Right lobe of liver (tissue), 6 donors: Measurements from ENCODE around the gene RTKN. TPM values are rescaled to one million over a fixed set of nuclear protein-coding genes. Genes with fewer than 3 reads are reported as not detected.
A peak's percentile ranks its signal among the peaks of the same experiment; 100 is the strongest.

Experiments
- ATAC-seq, 4 donors: fragments of 200-7000 bp; cut with Tn5 transposase; one replicate each; pipeline ENCODE4 v1.9.1; 2020; ENCODE audit warnings: mild to moderate bottlenecking in 4 of 4, moderate library complexity in 4 of 4
- DNase-seq, 3 donors: peaks; one replicate each; pipeline ENCODE4 v3.0.0-alpha.2; 2020
- H3K27ac ChIP-seq, 3 donors: fragments of 200-600 bp; one replicate each; pipeline ENCODE4 v1.8.0; 2022
- H3K27me3 ChIP-seq, 2 donors: fragments of 200-600 bp; one replicate each; pipeline ENCODE4 v1.8.0; 2022
- H3K36me3 ChIP-seq, 4 donors: fragments of 200-600 bp; sonication (generic) in 1 of 4; one replicate each; pipeline versions ENCODE4 v1.5.1 to v1.8.0; 2017 to 2022; ENCODE audit warnings: control low read depth in 1 of 4
- H3K4me1 ChIP-seq, 4 donors: fragments of 200-600 bp; sonication (generic) in 1 of 4; one replicate each; pipeline versions ENCODE4 v1.5.1 to v1.8.0; 2017 to 2022; ENCODE audit warnings: control low read depth in 1 of 4
- H3K4me3 ChIP-seq, 3 donors: fragments of 200-600 bp; one replicate each; pipeline ENCODE4 v1.8.0; 2022
- H3K9me3 ChIP-seq, 4 donors: fragments of 200-600 bp; sonication (generic) in 1 of 4; one replicate each; pipeline versions ENCODE4 v1.5.1 to v1.8.0; 2017 to 2022; ENCODE audit warnings: control low read depth in 1 of 4
- POLR2A ChIP-seq: fragments of 450-650 bp; IDR thresholded peaks from one replicate; pipeline ENCODE4 v1.6.1; 2017; ENCODE audit warnings: antibody characterized with exemption, mild to moderate bottlenecking
- WGBS: methylation state at CpG from one replicate; pipeline ENCODE4 v1.1.6; 2018; ENCODE audit warnings: low coverage, low lambda C conversion rate; ENCODE audit not compliant: insufficient coverage; ENCODE audit errors: missing lambda C conversion rate; 5-methylcytosine and 5-hydroxymethylcytosine counted together
- intact Hi-C, 2 donors: fragments of 100-400 bp; cut with DNase I; formaldehyde crosslinking; loops; one replicate each; pipeline versions ENCODE4 v1.11.2 to v1.14.1; 2022
- total RNA-seq, 6 experiments: library from RNA; depleted of rRNA in 2 of 6; stranded (reverse); fragments of >200 nt in 2 of 6; fragmentation: NEBNext Ultra II Directional in 3 of 6; extraction: Animal tissue kit (Norgen Biotek cat#: 25700) in 3 of 6; gene quantifications; one replicate each; pipeline versions ENCODE4 v1.1.0 to v1.2.4, GENCODE V29; 2016 to 2023
- TF ChIP-seq, protein P1 (sequence below), 4 donors: fragments of 200-600 bp in 3 of 4; fragments of 450-650 bp in 1 of 4; IDR thresholded peaks; one replicate each; pipeline versions ENCODE4 v1.5.1 to v1.8.0; 2016 to 2022; ENCODE audit warnings: antibody characterized with exemption in 4 of 4, mild to moderate bottlenecking in 2 of 4
- donor health status: DM: no; HTN: yes; CAD: no.
- donor health status: DM: no; HTN: no; CAD: no.
- donor health status: DM: no; HTN: no; CAD: no.
- donor health status: DM: no; HTN: yes; CAD: no.
- donor health status: DM: no; HTN: yes; CAD: no.

The RTKN gene
- total RNA-seq, 6 experiments from 2014 or later: 61.5 to 103 (median 83.0) TPM

GRCh38 chr2:74406035-74406434, 35.7 kb downstream of the RTKN start:
- Histone ChIP-seq H3K36me3 (no peaks in the 10 kb centered on the region), H3K27ac (no peak overlapping the region), H3K4me3 (no peak overlapping the region), H3K9me3 (no peaks in the 10 kb centered on the region), H3K4me1 (no peaks in the 10 kb centered on the region), H3K27me3 (no peaks in the 10 kb centered on the region)
- DNase-seq (no peak), ATAC-seq (no peak)
- intact Hi-C loops: no loop called here
- TF ChIP-seq, protein P1, sequence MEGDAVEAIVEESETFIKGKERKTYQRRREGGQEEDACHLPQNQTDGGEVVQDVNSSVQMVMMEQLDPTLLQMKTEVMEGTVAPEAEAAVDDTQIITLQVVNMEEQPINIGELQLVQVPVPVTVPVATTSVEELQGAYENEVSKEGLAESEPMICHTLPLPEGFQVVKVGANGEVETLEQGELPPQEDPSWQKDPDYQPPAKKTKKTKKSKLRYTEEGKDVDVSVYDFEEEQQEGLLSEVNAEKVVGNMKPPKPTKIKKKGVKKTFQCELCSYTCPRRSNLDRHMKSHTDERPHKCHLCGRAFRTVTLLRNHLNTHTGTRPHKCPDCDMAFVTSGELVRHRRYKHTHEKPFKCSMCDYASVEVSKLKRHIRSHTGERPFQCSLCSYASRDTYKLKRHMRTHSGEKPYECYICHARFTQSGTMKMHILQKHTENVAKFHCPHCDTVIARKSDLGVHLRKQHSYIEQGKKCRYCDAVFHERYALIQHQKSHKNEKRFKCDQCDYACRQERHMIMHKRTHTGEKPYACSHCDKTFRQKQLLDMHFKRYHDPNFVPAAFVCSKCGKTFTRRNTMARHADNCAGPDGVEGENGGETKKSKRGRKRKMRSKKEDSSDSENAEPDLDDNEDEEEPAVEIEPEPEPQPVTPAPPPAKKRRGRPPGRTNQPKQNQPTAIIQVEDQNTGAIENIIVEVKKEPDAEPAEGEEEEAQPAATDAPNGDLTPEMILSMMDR (IDR thresholded peaks at IDR 0.05): no peak
- no peak for TF ChIP-seq POLR2A

DNA sequence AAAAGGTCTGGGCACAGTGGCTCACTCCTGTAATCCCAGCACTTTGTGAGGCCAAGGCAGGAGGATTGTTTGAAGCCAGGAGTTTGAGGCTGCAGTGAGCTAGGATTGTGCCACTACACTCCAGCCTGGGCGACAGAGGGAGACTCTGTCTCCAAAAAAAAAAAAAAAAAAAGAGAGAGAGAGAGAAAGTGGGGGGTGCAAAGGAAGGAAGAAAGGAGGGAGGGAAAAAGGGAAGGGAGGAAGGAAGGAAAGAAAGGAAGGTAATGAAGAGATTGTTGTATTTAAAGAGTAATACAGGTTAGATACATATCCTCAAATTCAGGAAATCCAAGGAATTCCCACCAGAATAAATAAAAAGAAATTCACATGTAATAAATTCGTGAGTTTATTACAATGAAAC, 39.8 kb downstream of the RTKN start:
- H3K4me3 ChIP-seq: no peak overlapping the region
- no peaks in the 10 kb centered on the region for H3K4me1 ChIP-seq
- ATAC-seq: no peak
- no peaks in the 10 kb centered on the region for H3K27me3 ChIP-seq
- intact Hi-C loops: no loop called here
- no peak for TF ChIP-seq POLR2A
- TF ChIP-seq, protein P1 (IDR thresholded peaks at IDR 0.05): no peak
- WGBS: 51% methylated on average over 2 of the region's 2 CpGs
- no peaks in the 10 kb centered on the region for H3K36me3 ChIP-seq
- no peaks in the 10 kb centered on the region for H3K9me3 ChIP-seq
- H3K27ac ChIP-seq: no peak overlapping the region
- no peak for DNase-seq

GRCh38 chr2:74399785-74400184, 42.0 kb downstream of the RTKN start:
- no peak overlapping the region for H3K4me3 ChIP-seq
- H3K9me3 ChIP-seq: no peaks in the 10 kb centered on the region
- DNase-seq: no peak
- ATAC-seq: peak; percentile 78 to 91 (median 82)
- H3K27ac ChIP-seq: no peak overlapping the region
- intact Hi-C loops: no loop called here
- TF ChIP-seq POLR2A: no peak
- TF ChIP-seq, protein P1 (IDR thresholded peaks at IDR 0.05): peak; percentile 51 to 61 (median 56)
- no peaks in the 10 kb centered on the region for H3K27me3 ChIP-seq
- no peaks in the 10 kb centered on the region for H3K4me1 ChIP-seq
- no peaks in the 10 kb centered on the region for H3K36me3 ChIP-seq

- no peak overlapping the region for H3K27ac ChIP-seq
- no peaks in the 10 kb centered on the region for H3K36me3 ChIP-seq
- no peak for ATAC-seq
- no peaks in the 10 kb centered on the region for H3K27me3 ChIP-seq
- intact Hi-C loops: no loop called here
- no peaks in the 10 kb centered on the region for H3K9me3 ChIP-seq
- peaks cover 0 to 5% (median 2%) of the 10 kb centered on the region in 4 donors for H3K4me1 ChIP-seq
- WGBS: 93% methylated on average over 2 of the region's 2 CpGs
- no peak for DNase-seq
- H3K4me3 ChIP-seq: no peak overlapping the region
- TF ChIP-seq, protein P1 (IDR thresholded peaks at IDR 0.05): no peak
- TF ChIP-seq POLR2A: no peak
These were observed 45.6 kb downstream of the RTKN start for GRCh38 chr2:74396149-74396548.

DNA sequence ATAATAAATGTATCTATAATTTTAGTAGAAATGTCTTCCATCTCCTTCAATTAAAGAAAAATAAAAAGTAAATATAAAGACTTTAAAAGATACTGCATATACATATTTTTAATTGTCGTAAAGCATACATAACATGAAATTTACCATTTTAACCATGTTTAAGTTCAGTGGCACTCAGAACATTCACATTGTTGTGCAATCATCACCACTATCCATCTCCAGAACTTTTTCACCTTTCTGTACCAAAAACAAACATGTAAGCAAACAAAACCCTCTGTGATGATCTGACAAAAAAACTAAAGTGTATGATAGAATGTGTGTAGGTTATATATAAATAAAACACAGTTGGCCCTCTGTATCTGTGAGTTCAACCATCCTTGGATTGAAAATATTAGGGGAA, 48.2 kb downstream of the RTKN start:
- Histone ChIP-seq H3K36me3 (no peaks in the 10 kb centered on the region), H3K4me1 (peaks cover 0 to 22% (median 10%) of the 10 kb centered on the region in 4 donors), H3K27me3 (no peaks in the 10 kb centered on the region), H3K9me3 (no peaks in the 10 kb centered on the region), H3K27ac (no peak overlapping the region), H3K4me3 (no peak overlapping the region)
- DNase-seq: no peak
- WGBS: 55% methylated on average over 1 of the region's 1 CpG
- no peak for ATAC-seq
- intact Hi-C loops: no loop called here
- TF ChIP-seq, protein P1 (IDR thresholded peaks at IDR 0.05): no peak
- no peak for TF ChIP-seq POLR2A
